ENCODE data around the gene PACRG.

PACRG gene

GRCh38 chr6:163343609-163344008 is 615.8 kb downstream of the PACRG start:
- no peak for DNase-seq

GRCh38 chr6:163344411-163344810 is 616.6 kb downstream of the PACRG start:
- DNase-seq = no peak

- DNase-seq = no peak
These were observed 618.2 kb downstream of the PACRG start for GRCh38 chr6:163345931-163346330.

- no peak for DNase-seq
These were observed 618.8 kb downstream of the PACRG start for GRCh38 chr6:163346497-163346961.

- no peak for DNase-seq
These were observed 619.3 kb downstream of the PACRG start for GRCh38 chr6:163347021-163347446.

GRCh38 chr6:163348789-163349680 is 621.3 kb downstream of the PACRG start:
- DNase-seq = no peak

GRCh38 chr6:163349696-163350095 is 621.9 kb downstream of the PACRG start:
- no peak for DNase-seq

- DNase-seq = no peak
These were observed 623.2 kb downstream of the PACRG start for GRCh38 chr6:163351013-163351412.

GRCh38 chr6:163352011-163352685 is 624.4 kb downstream of the PACRG start:
- DNase-seq = no peak

- DNase-seq = no peak
These were observed 625.2 kb downstream of the PACRG start for GRCh38 chr6:163352966-163353365.

GRCh38 chr6:163354085-163354484 is 626.3 kb downstream of the PACRG start:
- no peak for DNase-seq

- no peak for DNase-seq
These were observed 627.1 kb downstream of the PACRG start for GRCh38 chr6:163354761-163355425.

GRCh38 chr6:163355426-163355991 is 627.7 kb downstream of the PACRG start:
- no peak for DNase-seq

- no peak for DNase-seq
These were observed 628.5 kb downstream of the PACRG start for GRCh38 chr6:163356324-163356723.

- no peak for DNase-seq
These were observed 629.0 kb downstream of the PACRG start for GRCh38 chr6:163356743-163357142.

GRCh38 chr6:163364641-163365040 is 636.9 kb downstream of the PACRG start:
- DNase-seq = no peak
